HCT116 (cell line): ENCODE measurements around the gene ATP10B. TPM values are rescaled to one million over a fixed set of nuclear protein-coding genes. Genes with fewer than 3 reads are reported as not detected.

Source experiments
- ATAC-seq: fragments of 200-7000 bp; cut with Tn5 transposase; 2 replicates; pipeline ENCODE4 v1.9.1; 2020; ENCODE audit warnings: mild to moderate bottlenecking, moderate library complexity
- BruUV-seq: library from RNA; stranded (reverse); fragments of 400-500 nt; replicated peaks from 2 replicates; lab custom pipeline; 2021; lab: Mats Ljungman, UMichigan
- CTCF ChIA-PET: fragments of 300-600 bp; sonication (Branson Sonifier 250); formaldehyde crosslinking; loops from one replicate; lab custom pipeline; 2021; ENCODE audit warnings: antibody characterized with exemption; lab: Charles Lee
- POLR2A ChIA-PET: fragments of 300-600, 350-600 bp; sonication (Branson Sonifier 250); formaldehyde crosslinking; loops from one replicate; lab custom pipeline; 2021; ENCODE audit warnings: antibody characterized with exemption; lab: Charles Lee
- RAD21 ChIA-PET, 2 experiments: fragments of 300-600 bp; sonication (Branson Sonifier 250); formaldehyde crosslinking; loops; one replicate each; lab custom pipeline; 2023; ENCODE audit warnings: low total read pairs in 2 of 2; ENCODE audit not compliant: uncharacterized antibody in 2 of 2, unreplicated experiment in 2 of 2, low non-redundant PET in 1 of 2; lab: Charles Lee
- DNase-seq: peaks from one replicate; pipeline ENCODE4 v3.0.0-alpha.2; 2010; ENCODE audit warnings: low read depth, low spot score
- H2AFZ ChIP-seq: fragments of 200-600 bp; shearing (Covaris generic), sonication (generic); 2 replicates; pipeline ENCODE4 v1.6.1; 2017; ENCODE audit warnings: low read depth, mixed run types, mixed read lengths, antibody characterized with exemption, low read length; ENCODE audit not compliant: poor library complexity, severe bottlenecking
- H3K27ac ChIP-seq: 2 replicates; pipeline ENCODE4 v1.5.1; 2012; ENCODE audit warnings: low read depth, low read length
- H3K27me3 ChIP-seq: fragments of 200-600 bp; sonication (generic); 2 replicates; pipeline ENCODE4 v1.6.1; 2016; ENCODE audit warnings: mixed run types, low read length, mixed read lengths; ENCODE audit not compliant: insufficient read depth
- H3K36me3 ChIP-seq, 2 experiments: fragments of 200-500 bp in 1 of 2; fragments of 200-600 bp in 1 of 2; sonication (Bioruptor generic) in 1 of 2; sonication (generic) in 1 of 2; 2 replicates each; pipeline versions ENCODE4 v1.5.1 to v1.6.1; 2014 to 2016; ENCODE audit warnings: low read length in 2 of 2, inconsistent platforms in 1 of 2, mixed read lengths in 1 of 2, mixed run types in 1 of 2; ENCODE audit not compliant: insufficient read depth in 2 of 2, control insufficient read depth in 1 of 2
- H3K4me1 ChIP-seq, 2 experiments: fragments of 200-600 bp in 1 of 2; sonication (generic) in 1 of 2; 2 replicates each; pipeline versions ENCODE4 v1.5.1 to v1.6.1; 2012 to 2017; ENCODE audit warnings: low read length in 2 of 2, inconsistent platforms in 1 of 2, mild to moderate bottlenecking in 1 of 2, mixed read lengths in 1 of 2, mixed run types in 1 of 2, moderate library complexity in 1 of 2; ENCODE audit not compliant: insufficient read depth in 2 of 2, control insufficient read depth in 1 of 2
- H3K4me2 ChIP-seq: fragments of 200-600 bp; sonication (generic); 2 replicates; pipeline ENCODE4 v1.6.1; 2017; ENCODE audit warnings: mixed run types, low read length, mixed read lengths
- H3K4me3 ChIP-seq, 2 experiments: fragments of 200-600 bp in 1 of 2; sonication (generic) in 1 of 2; replicated peaks in 1 of 2; 2 replicates each; pipeline ENCODE4 v1.5.1; 2011 to 2016; ENCODE audit warnings: low read length in 2 of 2, control low read depth in 1 of 2, low read depth in 1 of 2, mild to moderate bottlenecking in 1 of 2, mixed read lengths in 1 of 2, mixed run types in 1 of 2
- H3K79me2 ChIP-seq: fragments of 200-600 bp; sonication (generic); 2 replicates; pipeline ENCODE4 v1.6.1; 2017; ENCODE audit warnings: mild to moderate bottlenecking, mixed run types, low read length, moderate library complexity, mixed read lengths; ENCODE audit not compliant: insufficient read depth
- H3K9ac ChIP-seq: fragments of 200-600 bp; sonication (generic); 2 replicates; pipeline ENCODE4 v1.6.1; 2016; ENCODE audit warnings: low read length, mixed read lengths
- H3K9me2 ChIP-seq: fragments of 200-600 bp; sonication (generic), shearing (Covaris generic); 2 replicates; pipeline ENCODE4 v1.6.1; 2017; ENCODE audit warnings: mixed run types, mild to moderate bottlenecking, moderate library complexity; ENCODE audit not compliant: insufficient read depth
- H3K9me3 ChIP-seq, 2 experiments: fragments of 200-500 bp in 1 of 2; fragments of 200-600 bp in 1 of 2; sonication (Bioruptor generic) in 1 of 2; sonication (generic) in 1 of 2; 2 replicates each; pipeline ENCODE4 v1.6.1; 2014 to 2017; ENCODE audit warnings: low read length in 2 of 2, mixed read lengths in 2 of 2, inconsistent platforms in 1 of 2, low read depth in 1 of 2, mild to moderate bottlenecking in 1 of 2, mixed run types in 1 of 2, moderate library complexity in 1 of 2; ENCODE audit not compliant: control insufficient read depth in 1 of 2, insufficient read depth in 1 of 2
- H4K20me1 ChIP-seq: fragments of 200-600 bp; sonication (generic), shearing (Covaris generic); 2 replicates; pipeline ENCODE4 v1.6.1; 2017; ENCODE audit warnings: mixed run types, mild to moderate bottlenecking, moderate library complexity; ENCODE audit not compliant: insufficient read depth
- ATF3 ChIP-seq: IDR thresholded peaks from 2 replicates; pipeline ENCODE4 v1.6.1; 2012
- CBX3 ChIP-seq: IDR thresholded peaks from 2 replicates; pipeline ENCODE4 v1.6.1; 2012; ENCODE audit warnings: low read depth
- CEBPB ChIP-seq: IDR thresholded peaks from 2 replicates; pipeline ENCODE4 v1.6.1; 2012; ENCODE audit warnings: low read depth
- CTCF ChIP-seq, 3 experiments: fragments of 200-600 bp in 1 of 3; sonication (generic) in 1 of 3; IDR thresholded peaks in 2 of 3; conservative IDR thresholded peaks in 1 of 3; 2 replicates each; pipeline ENCODE4 v1.5.1; 2012 to 2017; ENCODE audit warnings: low read depth in 2 of 3, low read length in 2 of 3, antibody characterized with exemption in 1 of 3, borderline replicate concordance in 1 of 3, control low read depth in 1 of 3, mild to moderate bottlenecking in 1 of 3, mixed read lengths in 1 of 3, mixed run types in 1 of 3, moderate library complexity in 1 of 3; ENCODE audit not compliant: insufficient read depth in 1 of 3
- ELF1 ChIP-seq: IDR thresholded peaks from 2 replicates; pipeline ENCODE4 v1.6.1; 2012; ENCODE audit warnings: low read depth, borderline replicate concordance
- EZH2phosphoT487 ChIP-seq: fragments of 200-600 bp; IDR thresholded peaks from 2 replicates; pipeline ENCODE4 v1.6.1; 2018; ENCODE audit warnings: antibody characterized with exemption, borderline replicate concordance
- FOSL1 ChIP-seq: IDR thresholded peaks from 2 replicates; pipeline ENCODE4 v1.6.1; 2012; ENCODE audit warnings: low read depth
- TCF7L2 ChIP-seq: IDR thresholded peaks from 2 replicates; pipeline ENCODE4 v1.7.0; 2011; ENCODE audit warnings: borderline replicate concordance, inconsistent platforms; ENCODE audit not compliant: insufficient read depth, insufficient read length; ENCODE audit errors: extremely low read depth
- YY1 ChIP-seq: IDR thresholded peaks from 2 replicates; pipeline ENCODE4 v1.6.1; 2011; ENCODE audit warnings: low read length, low read depth, moderate library complexity, mild to moderate bottlenecking; ENCODE audit not compliant: insufficient replicate concordance; ENCODE audit errors: extremely low read depth
- intact Hi-C: fragments of 100-400 bp; cut with micrococcal nuclease; formaldehyde crosslinking; loops from 2 replicates; pipeline ENCODE4 v1.10.0; 2022
- total RNA-seq: library from RNA; stranded (reverse); gene quantifications from one replicate; pipeline ENCODE4 v1.2.1, GENCODE V29; 2021; ENCODE audit not compliant: unreplicated experiment

ATP10B gene
- total RNA-seq, 1 experiment from 2014 or later, result 0.07 TPM

GRCh38 chr5:160727296-160727997, 124.6 kb downstream of the ATP10B start:
- Histone ChIP-seq H2AFZ (no peak overlapping the region), H3K79me2 (no peaks in the 10 kb centered on the region), H3K4me1 (no peaks in the 10 kb centered on the region), H3K9me2 (no peaks in the 10 kb centered on the region), H3K4me3 (no peak overlapping the region), H3K27ac (no peak overlapping the region), H3K36me3 (no peaks in the 10 kb centered on the region), H3K9me3 (no peaks in the 10 kb centered on the region), H3K4me2 (no peak overlapping the region), H3K27me3 (no peaks in the 10 kb centered on the region), H3K9ac (no peak overlapping the region), H4K20me1 (no peaks in the 10 kb centered on the region)
- ChIA-PET CTCF (no interaction called here), RAD21 (no interaction called here), POLR2A (no interaction called here)
- ATAC-seq, result no peak
- BruUV-seq, result no TSS peak
- DNase-seq, result no peak
- intact Hi-C loops, result no loop called here
- TF ChIP-seq FOSL1 (no peak), ATF3 (no peak), CTCF (IDR thresholded peaks at IDR 0.05 in 2 of 3, conservative IDR thresholded peaks at IDR 0.05 in 1 of 3; ENCODE audit: borderline replicate concordance in 1 of 3, insufficient read depth in 1 of 3, low read depth in 2 of 3, low read length in 2 of 3) (no peak), TCF7L2 (no peak), CEBPB (no peak), ELF1 (no peak), EZH2phosphoT487 (no peak), CBX3 (no peak), YY1 (no peak)
